GM18517 (cell line): ENCODE data around the gene MAP6D1.

Experiments
- ATAC-seq: cut with Tn5 transposase; IDR thresholded peaks from one replicate; pipeline ENCODE4 v1.9.1; 2021; ENCODE audit warnings: mild to moderate bottlenecking, moderate library complexity; ENCODE audit not compliant: unreplicated experiment

The MAP6D1 gene

GRCh38 chr3:183824761-183825455 lies 469 bp downstream of the MAP6D1 start:
- no peak for ATAC-seq

- ATAC-seq, result no peak
These were observed 1.4 kb downstream of the MAP6D1 start for GRCh38 chr3:183823963-183824362.

GRCh38 chr3:183822631-183823030 lies 2.7 kb downstream of the MAP6D1 start:
- ATAC-seq, result no peak

- no peak for ATAC-seq
These were observed 5.5 kb downstream of the MAP6D1 start for GRCh38 chr3:183819831-183820230.

- ATAC-seq, result no peak
These were observed 6.4 kb downstream of the MAP6D1 start for GRCh38 chr3:183818706-183819624.

GRCh38 chr3:183818041-183818620 lies 7.2 kb downstream of the MAP6D1 start:
- ATAC-seq, result no peak

- no peak for ATAC-seq
These were observed 7.7 kb downstream of the MAP6D1 start for GRCh38 chr3:183817639-183818038.

- ATAC-seq, result no peak
These were observed 8.5 kb downstream of the MAP6D1 start for GRCh38 chr3:183816681-183817510.

GRCh38 chr3:183815951-183816475 lies 9.4 kb downstream of the MAP6D1 start:
- ATAC-seq, result no peak

GRCh38 chr3:183815563-183815940 lies 9.8 kb downstream of the MAP6D1 start:
- no peak for ATAC-seq

GRCh38 chr3:183814240-183814639 lies 11.1 kb downstream of the MAP6D1 start:
- ATAC-seq, result no peak

- no peak for ATAC-seq
These were observed 12.5 kb downstream of the MAP6D1 start for GRCh38 chr3:183812761-183813445.

GRCh38 chr3:183811638-183812037 lies 13.7 kb downstream of the MAP6D1 start:
- ATAC-seq, result no peak

GRCh38 chr3:183810643-183811594 lies 14.5 kb downstream of the MAP6D1 start:
- no peak for ATAC-seq

- no peak for ATAC-seq
These were observed 16.1 kb downstream of the MAP6D1 start for GRCh38 chr3:183809270-183809669.

GRCh38 chr3:183808355-183808754 lies 17.0 kb downstream of the MAP6D1 start:
- ATAC-seq, result no peak

- ATAC-seq, result no peak
These were observed 17.5 kb downstream of the MAP6D1 start for GRCh38 chr3:183807881-183808280.

- no peak for ATAC-seq
These were observed 18.1 kb downstream of the MAP6D1 start for GRCh38 chr3:183807209-183807728.

- ATAC-seq, result no peak
These were observed 22.4 kb downstream of the MAP6D1 start for GRCh38 chr3:183802989-183803388.
